ENCODE data around the gene SMIM35. TPM values are rescaled to one million over a fixed set of nuclear protein-coding genes. Genes with fewer than 3 reads are reported as not detected.

SMIM35 gene
- total RNA-seq, 4 donors from 2014 or later, result not detected

DNA sequence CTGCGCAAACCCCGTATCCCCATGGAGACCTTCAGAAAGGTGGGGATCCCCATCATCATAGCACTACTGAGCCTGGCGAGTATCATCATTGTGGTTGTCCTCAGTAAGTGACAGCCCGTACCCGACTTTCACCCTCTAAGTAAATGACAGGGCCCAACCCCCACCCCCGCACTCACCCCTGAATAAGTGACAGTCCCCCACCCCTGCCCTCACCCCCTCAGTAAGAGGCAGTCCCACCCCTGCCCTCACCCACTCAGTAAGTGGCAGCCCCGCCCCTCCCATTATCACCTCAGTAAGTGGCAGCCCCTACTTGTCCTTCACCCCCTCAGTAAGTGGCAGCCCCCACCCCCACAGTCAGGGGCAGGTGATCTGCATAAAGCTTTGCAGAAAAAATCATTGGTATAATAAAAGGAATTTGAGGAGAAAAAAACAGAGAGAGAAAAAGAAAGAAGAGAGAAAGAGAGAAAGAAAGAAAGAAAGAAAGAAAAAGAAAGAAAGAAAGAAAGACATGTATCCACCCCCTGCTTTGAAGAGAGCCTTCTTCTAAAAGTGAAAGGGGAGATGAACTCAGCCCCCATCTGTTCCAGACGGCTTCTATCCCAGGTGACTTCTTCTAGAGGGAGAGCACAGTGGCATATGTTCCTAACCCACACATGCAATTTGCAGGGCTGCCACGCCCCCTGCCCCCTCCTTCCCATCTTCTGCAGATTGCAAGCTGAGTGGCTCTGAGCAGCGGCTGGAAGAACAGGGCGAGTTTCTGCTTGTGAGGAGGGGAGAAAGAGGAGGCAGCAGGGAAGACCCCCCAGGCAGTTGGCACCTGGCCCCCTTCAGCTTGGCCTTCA, 12.5 kb upstream of the SMIM35 start:
- TF ChIP-seq, protein P1, sequence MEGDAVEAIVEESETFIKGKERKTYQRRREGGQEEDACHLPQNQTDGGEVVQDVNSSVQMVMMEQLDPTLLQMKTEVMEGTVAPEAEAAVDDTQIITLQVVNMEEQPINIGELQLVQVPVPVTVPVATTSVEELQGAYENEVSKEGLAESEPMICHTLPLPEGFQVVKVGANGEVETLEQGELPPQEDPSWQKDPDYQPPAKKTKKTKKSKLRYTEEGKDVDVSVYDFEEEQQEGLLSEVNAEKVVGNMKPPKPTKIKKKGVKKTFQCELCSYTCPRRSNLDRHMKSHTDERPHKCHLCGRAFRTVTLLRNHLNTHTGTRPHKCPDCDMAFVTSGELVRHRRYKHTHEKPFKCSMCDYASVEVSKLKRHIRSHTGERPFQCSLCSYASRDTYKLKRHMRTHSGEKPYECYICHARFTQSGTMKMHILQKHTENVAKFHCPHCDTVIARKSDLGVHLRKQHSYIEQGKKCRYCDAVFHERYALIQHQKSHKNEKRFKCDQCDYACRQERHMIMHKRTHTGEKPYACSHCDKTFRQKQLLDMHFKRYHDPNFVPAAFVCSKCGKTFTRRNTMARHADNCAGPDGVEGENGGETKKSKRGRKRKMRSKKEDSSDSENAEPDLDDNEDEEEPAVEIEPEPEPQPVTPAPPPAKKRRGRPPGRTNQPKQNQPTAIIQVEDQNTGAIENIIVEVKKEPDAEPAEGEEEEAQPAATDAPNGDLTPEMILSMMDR (IDR thresholded peaks at IDR 0.05; ENCODE audit: low read depth), result no peak

DNA sequence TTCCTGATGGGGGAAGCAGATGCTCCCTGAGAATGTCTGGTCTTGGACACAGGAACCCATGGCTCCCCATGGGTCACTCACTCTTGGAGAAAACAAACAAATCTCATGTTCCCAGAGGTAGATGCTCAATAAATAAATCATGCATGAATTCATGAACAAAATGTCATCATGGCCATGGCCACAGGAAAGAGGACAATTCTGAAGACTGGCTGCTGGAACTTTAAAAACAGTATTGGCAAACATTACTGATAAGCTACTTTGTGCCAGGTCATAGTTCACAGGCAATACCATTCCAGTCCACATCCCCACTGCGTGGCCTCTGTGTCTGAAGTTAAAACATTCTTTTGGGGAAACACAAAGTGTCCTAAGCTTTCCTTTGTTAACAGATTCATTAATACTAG, 9.2 kb upstream of the SMIM35 start:
- TF ChIP-seq, protein P1 (IDR thresholded peaks at IDR 0.05; ENCODE audit: low read depth), result no peak

DNA sequence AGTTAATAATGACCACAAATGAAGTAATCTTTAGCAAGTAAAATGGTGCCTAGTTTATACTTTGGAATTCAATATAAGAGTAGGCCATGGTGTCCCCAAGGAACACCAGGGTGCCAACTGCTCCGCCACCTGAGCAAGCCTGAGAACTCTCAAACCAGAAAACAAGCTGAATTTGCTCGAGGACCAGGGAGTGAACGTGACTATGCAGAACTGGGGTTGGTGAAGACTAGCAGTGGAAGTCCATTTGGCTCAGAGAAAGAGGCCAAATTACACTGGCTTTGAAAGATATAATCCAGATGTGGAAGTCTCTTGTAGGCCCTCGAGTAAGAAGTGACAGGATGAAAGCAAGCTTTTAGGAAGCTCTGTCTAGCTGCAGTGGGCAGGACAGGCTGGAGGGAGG, 8.7 kb upstream of the SMIM35 start:
- TF ChIP-seq, protein P1 (IDR thresholded peaks at IDR 0.05; ENCODE audit: low read depth), result no peak

DNA sequence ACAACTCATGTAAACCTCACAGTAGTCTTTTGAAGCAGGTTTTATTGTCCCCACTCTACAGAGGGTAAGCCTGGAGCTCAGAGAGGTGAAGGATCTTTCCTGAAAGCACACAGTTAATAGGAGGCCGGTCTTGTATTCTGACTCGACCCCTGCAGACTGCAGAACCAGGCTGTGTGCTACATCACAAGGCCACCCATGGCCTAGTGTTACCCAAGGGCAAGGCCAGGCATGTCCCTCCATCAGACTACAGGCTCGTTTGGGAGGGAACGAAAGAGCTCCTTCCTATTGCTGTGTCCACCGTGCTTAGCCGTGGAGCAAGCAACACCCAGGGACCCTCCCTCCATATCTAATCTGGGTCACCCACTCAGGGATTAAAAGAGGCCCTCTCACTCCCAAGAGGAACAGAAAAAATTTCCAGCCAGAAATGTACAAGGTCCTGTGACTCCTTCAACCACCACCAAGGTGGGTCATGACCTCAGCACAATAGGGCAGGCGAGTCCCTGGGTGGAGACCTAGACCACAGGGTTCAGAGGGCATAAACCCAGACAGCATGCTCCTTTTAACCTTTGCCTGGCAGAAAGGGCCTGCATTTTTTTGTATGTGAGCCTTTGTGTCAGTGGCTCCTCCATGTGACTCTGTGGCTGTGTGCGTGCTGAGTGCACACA, 6.3 kb upstream of the SMIM35 start:
- TF ChIP-seq, protein P1 (IDR thresholded peaks at IDR 0.05; ENCODE audit: low read depth), result no peak

DNA sequence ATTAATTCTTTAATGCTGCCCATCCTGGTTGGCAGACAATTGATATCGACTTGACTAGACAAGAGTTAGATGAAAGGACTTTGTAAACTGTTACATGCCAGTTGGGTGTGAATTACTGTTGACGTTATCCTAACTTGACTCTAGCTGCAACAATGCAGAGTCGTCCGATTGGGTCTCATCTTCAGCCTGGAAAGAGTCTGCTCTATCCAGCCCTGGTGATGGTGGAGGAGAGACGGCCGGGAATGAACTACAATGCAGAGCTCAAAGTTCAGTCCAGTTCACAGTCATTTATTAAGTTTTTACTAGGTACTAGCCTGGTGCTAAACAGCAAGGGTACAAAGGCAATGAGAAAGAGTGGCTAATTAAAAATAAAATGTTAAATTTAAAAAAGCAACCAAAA, 4.9 kb upstream of the SMIM35 start:
- TF ChIP-seq, protein P1 (IDR thresholded peaks at IDR 0.05; ENCODE audit: low read depth), result no peak

DNA sequence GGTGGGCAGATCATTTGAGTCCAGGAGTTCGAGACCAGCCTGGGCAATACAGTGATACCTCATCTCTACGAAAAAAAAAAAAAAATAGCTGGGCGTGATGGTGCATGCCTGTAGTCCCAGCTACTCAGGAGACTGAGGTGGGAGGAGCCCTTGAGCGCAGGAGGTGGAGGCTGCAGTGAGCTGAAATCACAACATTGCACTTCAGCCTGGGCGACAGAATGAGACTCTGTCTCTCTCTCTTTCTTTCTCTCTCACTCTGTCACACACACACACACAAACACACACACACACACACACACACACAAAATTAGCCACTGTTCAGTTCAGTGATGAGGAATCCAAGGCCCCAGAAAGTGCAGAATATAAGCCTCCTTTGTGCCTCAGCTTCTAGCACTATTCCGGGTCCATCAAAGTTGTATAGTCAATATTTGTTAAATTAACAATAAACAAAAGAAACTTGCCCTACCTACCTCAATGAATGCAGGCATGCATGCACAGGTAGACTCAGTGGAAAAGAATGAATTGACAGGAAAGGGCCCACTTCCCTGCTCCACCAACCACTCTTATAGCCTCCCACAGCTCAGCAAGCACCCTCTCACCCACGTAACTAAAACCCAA, 3.9 kb upstream of the SMIM35 start:
- TF ChIP-seq, protein P1 (IDR thresholded peaks at IDR 0.05; ENCODE audit: low read depth), result no peak

DNA sequence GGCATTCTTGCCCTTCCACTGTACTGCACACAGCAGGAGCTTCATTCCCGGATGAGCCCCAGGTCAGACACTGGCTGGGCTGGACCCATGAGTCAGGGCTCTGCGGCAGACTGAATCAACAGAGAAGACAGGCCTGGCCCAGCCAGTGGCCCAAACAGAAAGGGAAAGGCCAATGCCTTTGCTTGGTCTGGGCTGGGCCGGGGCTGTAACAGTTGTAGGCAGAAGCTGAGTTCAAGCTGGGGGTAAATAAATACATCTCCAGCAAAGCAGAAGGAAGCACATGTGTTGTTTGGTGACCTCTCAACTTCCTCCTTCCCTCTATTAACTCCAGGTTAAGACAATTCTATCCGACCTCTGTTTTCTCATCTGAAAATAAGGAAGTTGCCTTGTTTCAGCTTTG, 1.8 kb upstream of the SMIM35 start:
- TF ChIP-seq, protein P1 (IDR thresholded peaks at IDR 0.05; ENCODE audit: low read depth), result no peak

All from subcutaneous adipose tissue (tissue), 4 donors.